Esophagus squamous epithelium (tissue), 4 donors: Measurements from ENCODE around the gene ERBB3.
A peak's percentile ranks its signal among the peaks of the same experiment; 100 is the strongest.

Source experiments
- POLR2A ChIP-seq, 4 donors: fragments of 450-650 bp; IDR thresholded peaks; one replicate each; pipeline ENCODE4 v1.6.1; 2017; ENCODE audit warnings: antibody characterized with exemption in 4 of 4, mild to moderate bottlenecking in 4 of 4, moderate library complexity in 3 of 4
- TF ChIP-seq, protein P1 (sequence below), 6 experiments: fragments of 450-650 bp in 4 of 6; fragments of 200-600 bp in 2 of 6; sonication (generic) in 2 of 6; IDR thresholded peaks; one replicate each; pipeline ENCODE4 v1.5.1; 2016 to 2019; ENCODE audit warnings: antibody characterized with exemption in 6 of 6, mild to moderate bottlenecking in 4 of 6, moderate library complexity in 4 of 6

DNA sequence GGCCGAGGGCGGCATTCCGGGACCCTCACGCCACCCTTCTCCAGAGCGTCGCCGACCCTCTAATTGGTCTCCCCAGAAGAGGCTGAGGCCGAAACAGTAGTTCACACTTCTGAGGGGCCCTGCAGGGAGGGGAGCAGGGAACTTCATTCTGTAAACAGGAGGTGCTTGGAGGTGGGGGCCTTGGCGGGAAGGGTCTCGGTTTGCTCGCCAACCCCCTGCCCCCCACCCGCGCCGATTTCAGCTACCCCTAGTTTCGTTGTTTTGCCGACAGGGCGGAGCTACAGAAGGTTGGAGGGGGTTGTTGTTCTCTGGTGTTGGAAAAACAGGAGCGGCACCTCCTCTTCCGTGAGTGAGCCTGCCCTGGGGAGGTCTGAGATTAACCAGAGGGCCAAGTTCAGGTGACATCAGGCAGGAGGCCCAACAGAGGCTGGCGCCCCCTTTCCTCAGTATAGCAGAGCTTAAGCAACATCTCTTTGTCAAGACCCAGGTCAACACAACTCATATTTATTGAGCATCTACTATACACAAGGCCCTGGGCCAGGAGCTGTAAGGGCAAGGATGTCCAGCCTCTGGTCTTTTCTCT lies 682 bp downstream of the ERBB3 start:
- TF ChIP-seq POLR2A (IDR thresholded peaks at IDR 0.05): peak in 1 of 4 donors; percentile 36
- TF ChIP-seq, protein P1, sequence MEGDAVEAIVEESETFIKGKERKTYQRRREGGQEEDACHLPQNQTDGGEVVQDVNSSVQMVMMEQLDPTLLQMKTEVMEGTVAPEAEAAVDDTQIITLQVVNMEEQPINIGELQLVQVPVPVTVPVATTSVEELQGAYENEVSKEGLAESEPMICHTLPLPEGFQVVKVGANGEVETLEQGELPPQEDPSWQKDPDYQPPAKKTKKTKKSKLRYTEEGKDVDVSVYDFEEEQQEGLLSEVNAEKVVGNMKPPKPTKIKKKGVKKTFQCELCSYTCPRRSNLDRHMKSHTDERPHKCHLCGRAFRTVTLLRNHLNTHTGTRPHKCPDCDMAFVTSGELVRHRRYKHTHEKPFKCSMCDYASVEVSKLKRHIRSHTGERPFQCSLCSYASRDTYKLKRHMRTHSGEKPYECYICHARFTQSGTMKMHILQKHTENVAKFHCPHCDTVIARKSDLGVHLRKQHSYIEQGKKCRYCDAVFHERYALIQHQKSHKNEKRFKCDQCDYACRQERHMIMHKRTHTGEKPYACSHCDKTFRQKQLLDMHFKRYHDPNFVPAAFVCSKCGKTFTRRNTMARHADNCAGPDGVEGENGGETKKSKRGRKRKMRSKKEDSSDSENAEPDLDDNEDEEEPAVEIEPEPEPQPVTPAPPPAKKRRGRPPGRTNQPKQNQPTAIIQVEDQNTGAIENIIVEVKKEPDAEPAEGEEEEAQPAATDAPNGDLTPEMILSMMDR (IDR thresholded peaks at IDR 0.05): no peak
